Natural killer cell (primary cell): ENCODE results near the gene BRD7. TPM values are rescaled to one million over a fixed set of nuclear protein-coding genes. Genes with fewer than 3 reads are reported as not detected.

Experiments used
- ATAC-seq, 3 donors: fragments of 150-1000 bp in 2 of 3; fragments of 200-7000 bp in 1 of 3; cut with Tn5 transposase; 1 replicate in 1 of 3; 2 replicates in 2 of 3; pipeline ENCODE4 v1.10.0; 2021; ENCODE audit warnings: mild to moderate bottlenecking in 2 of 3, moderate library complexity in 2 of 3
- DNase-seq, 2 donors: peaks; one replicate each; pipeline versions ENCODE4 v3.0.0 to v3.0.0-alpha.2; 2013 to 2021; ENCODE audit warnings: mixed read lengths in 1 of 2
- H3K27ac ChIP-seq: one replicate; pipeline ENCODE4 v1.5.1; 2013; ENCODE audit warnings: mild to moderate bottlenecking, low read length
- H3K27me3 ChIP-seq: one replicate; pipeline ENCODE4 v1.6.1; 2013; ENCODE audit warnings: low read length; ENCODE audit not compliant: control insufficient read depth, insufficient read depth
- H3K36me3 ChIP-seq: one replicate; pipeline ENCODE4 v1.6.1; 2013; ENCODE audit warnings: low read length; ENCODE audit not compliant: control insufficient read depth, insufficient read depth
- H3K4me1 ChIP-seq: one replicate; pipeline ENCODE4 v1.6.1; 2013; ENCODE audit warnings: low read length; ENCODE audit not compliant: control insufficient read depth, insufficient read depth
- H3K4me3 ChIP-seq: one replicate; pipeline ENCODE4 v1.5.1; 2013; ENCODE audit warnings: low read length
- H3K9me3 ChIP-seq: one replicate; pipeline ENCODE4 v1.6.1; 2013; ENCODE audit warnings: low read length; ENCODE audit not compliant: control insufficient read depth, insufficient read depth
- H3K27ac Mint-ChIP-seq, 2 donors: one replicate each; pipeline ENCODE4 v1.8.0; 2022; ENCODE audit warnings: mild to moderate bottlenecking in 2 of 2, mixed read lengths in 2 of 2, moderate library complexity in 1 of 2
- H3K27me3 Mint-ChIP-seq, 2 donors: one replicate each; pipeline ENCODE4 v1.8.0; 2022; ENCODE audit warnings: low read depth in 2 of 2, mixed read lengths in 2 of 2
- H3K36me3 Mint-ChIP-seq: one replicate; pipeline ENCODE4 v1.8.0; 2022; ENCODE audit warnings: mixed read lengths
- H3K4me1 Mint-ChIP-seq, 2 donors: one replicate each; pipeline ENCODE4 v1.8.0; 2022; ENCODE audit warnings: mixed read lengths in 2 of 2
- H3K4me3 Mint-ChIP-seq: one replicate; pipeline ENCODE4 v1.8.0; 2022; ENCODE audit warnings: mild to moderate bottlenecking, moderate library complexity, mixed read lengths
- H3K9me3 Mint-ChIP-seq, 2 donors: one replicate each; pipeline ENCODE4 v1.8.0; 2022; ENCODE audit warnings: mixed read lengths in 2 of 2
- WGBS: methylation state at CpG from one replicate; pipeline ENCODE4 v1.1.7; 2013; ENCODE audit warnings: missing lambda C conversion rate; ENCODE audit not compliant: insufficient coverage; 5-methylcytosine and 5-hydroxymethylcytosine counted together
- intact Hi-C: fragments of 100-400 bp; cut with micrococcal nuclease; formaldehyde crosslinking; loops from one replicate; pipeline ENCODE4 v1.14.2; 2022
- total RNA-seq, 4 donors: library from RNA; stranded (reverse); fragments of 120-200 nt in 1 of 4; gene quantifications; one replicate each; pipeline versions ENCODE4 v1.2.3 to v1.2.4, GENCODE V29; 2013 to 2022
- TF ChIP-seq, protein P1 (sequence below): fragments of 200-600 bp; IDR thresholded peaks from one replicate; pipeline ENCODE4 v1.8.0; 2022; ENCODE audit warnings: antibody characterized with exemption

Gene BRD7
- total RNA-seq, 3 donors from 2014 or later (not counting 1 experiment from before 2014, with no cell fraction given), result 89.2 to 118 (median 94.9) TPM

DNA sequence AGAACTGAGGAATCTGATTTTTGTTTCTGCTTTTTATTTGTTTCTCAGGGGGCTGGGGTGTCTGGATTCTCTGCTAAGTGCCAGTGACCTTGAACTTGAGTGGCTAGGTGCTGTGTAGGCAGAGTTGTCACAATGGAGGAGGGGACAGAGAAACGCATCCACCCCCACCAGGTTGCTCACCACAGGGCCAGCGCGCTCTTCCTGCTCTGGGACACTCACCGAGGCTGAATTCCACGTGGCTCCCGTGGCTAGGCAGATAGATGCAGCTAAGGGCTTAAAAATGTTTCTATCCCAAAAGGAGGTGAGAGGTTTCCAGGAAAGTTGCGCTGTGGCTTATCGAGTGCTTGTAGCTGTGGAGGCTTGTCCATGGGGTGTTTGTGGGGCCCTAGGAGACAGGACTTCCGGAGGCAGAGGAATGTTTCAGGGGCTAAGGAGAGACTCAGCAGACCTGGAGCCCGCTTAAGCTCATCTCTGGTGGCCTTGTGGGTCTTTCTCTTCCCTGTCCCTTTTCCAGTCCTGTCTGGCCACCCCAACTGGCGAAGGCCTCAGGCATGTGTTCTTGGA, 65.7 kb downstream of the BRD7 start:
- ATAC-seq, result no peak
- 88% methylated on average over 11 of the region's 11 CpGs for WGBS

DNA sequence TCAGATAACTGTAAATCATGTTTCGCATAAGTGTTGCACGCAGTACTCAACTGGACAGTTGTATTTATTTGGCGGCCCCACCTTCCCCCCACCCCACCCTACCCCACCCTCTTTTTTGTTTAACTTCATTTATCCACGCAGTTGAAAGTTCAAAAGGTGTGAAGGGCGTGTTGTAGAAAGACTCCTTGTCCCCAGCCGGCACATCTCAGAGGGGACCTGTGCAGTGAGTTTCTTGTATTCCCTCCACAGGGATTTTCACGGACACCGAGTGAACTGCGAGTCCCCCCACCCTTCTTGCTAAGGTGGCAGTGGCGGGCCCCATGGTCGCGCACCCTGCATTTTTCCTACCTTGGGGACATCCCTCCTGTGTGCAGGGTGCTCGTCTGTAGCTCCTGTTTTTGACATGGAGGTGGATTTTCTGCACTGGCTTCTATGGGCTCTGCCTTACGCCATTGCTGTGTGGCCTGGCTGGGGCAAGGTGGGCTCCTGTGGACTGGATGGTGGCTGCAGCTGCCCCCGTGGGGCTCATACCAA, 66.2 kb downstream of the BRD7 start:
- 92% methylated on average over 15 of the region's 15 CpGs for WGBS
- Histone ChIP-seq H3K4me3 (no peak overlapping the region), H3K27ac (no peak overlapping the region), H3K36me3 (peaks cover 91% of the 10 kb centered on the region), H3K9me3 (no peaks in the 10 kb centered on the region), H3K4me1 (peaks cover 3% of the 10 kb centered on the region), H3K27me3 (no peaks in the 10 kb centered on the region)
- intact Hi-C loops, result no loop called here
- ATAC-seq (no peak), DNase-seq (no peak)
- peak overlapping the region; percentile 70 to 77 for H3K27ac Mint-ChIP-seq
- H3K27me3 Mint-ChIP-seq, result no peaks in the 10 kb centered on the region
- TF ChIP-seq, protein P1, sequence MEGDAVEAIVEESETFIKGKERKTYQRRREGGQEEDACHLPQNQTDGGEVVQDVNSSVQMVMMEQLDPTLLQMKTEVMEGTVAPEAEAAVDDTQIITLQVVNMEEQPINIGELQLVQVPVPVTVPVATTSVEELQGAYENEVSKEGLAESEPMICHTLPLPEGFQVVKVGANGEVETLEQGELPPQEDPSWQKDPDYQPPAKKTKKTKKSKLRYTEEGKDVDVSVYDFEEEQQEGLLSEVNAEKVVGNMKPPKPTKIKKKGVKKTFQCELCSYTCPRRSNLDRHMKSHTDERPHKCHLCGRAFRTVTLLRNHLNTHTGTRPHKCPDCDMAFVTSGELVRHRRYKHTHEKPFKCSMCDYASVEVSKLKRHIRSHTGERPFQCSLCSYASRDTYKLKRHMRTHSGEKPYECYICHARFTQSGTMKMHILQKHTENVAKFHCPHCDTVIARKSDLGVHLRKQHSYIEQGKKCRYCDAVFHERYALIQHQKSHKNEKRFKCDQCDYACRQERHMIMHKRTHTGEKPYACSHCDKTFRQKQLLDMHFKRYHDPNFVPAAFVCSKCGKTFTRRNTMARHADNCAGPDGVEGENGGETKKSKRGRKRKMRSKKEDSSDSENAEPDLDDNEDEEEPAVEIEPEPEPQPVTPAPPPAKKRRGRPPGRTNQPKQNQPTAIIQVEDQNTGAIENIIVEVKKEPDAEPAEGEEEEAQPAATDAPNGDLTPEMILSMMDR, result no peak
- peaks cover 11 to 36% of the 10 kb centered on the region in 2 donors for H3K4me1 Mint-ChIP-seq
- no peaks in the 10 kb centered on the region for H3K9me3 Mint-ChIP-seq
- H3K4me3 Mint-ChIP-seq, result no peak overlapping the region
- H3K36me3 Mint-ChIP-seq, result no peaks in the 10 kb centered on the region

More for the DNA sequence above, 65.7 kb downstream of the BRD7 start:
- Mint-ChIP-seq H3K4me1 (peaks cover 10 to 35% of the 10 kb centered on the region in 2 donors), H3K9me3 (no peaks in the 10 kb centered on the region), H3K4me3 (no peak overlapping the region), H3K27me3 (no peaks in the 10 kb centered on the region), H3K36me3 (no peaks in the 10 kb centered on the region), H3K27ac (peak overlapping the region; percentile 70 to 77)
- Histone ChIP-seq H3K4me3 (no peak overlapping the region), H3K27me3 (no peaks in the 10 kb centered on the region), H3K4me1 (peaks cover 3% of the 10 kb centered on the region), H3K36me3 (peaks cover 86% of the 10 kb centered on the region), H3K9me3 (no peaks in the 10 kb centered on the region), H3K27ac (no peak overlapping the region)
- intact Hi-C loops, result no loop called here
- TF ChIP-seq, protein P1, result no peak
- peak in 1 of 2 donors; percentile 9 for DNase-seq

- peaks cover 91% of the 10 kb centered on the region for H3K36me3 ChIP-seq
- DNase-seq, result no peak
These were observed 66.9 kb downstream of the BRD7 start for GRCh38 chr16:50301626-50302471.

More at GRCh38 chr16:50301626-50302471, 66.9 kb downstream of the BRD7 start:
- peak overlapping the region in 1 of 2 donors; percentile 77 for H3K27ac Mint-ChIP-seq
- Histone ChIP-seq H3K9me3 (no peaks in the 10 kb centered on the region), H3K4me1 (peaks cover 3% of the 10 kb centered on the region), H3K27ac (no peak overlapping the region), H3K4me3 (no peak overlapping the region), H3K27me3 (no peaks in the 10 kb centered on the region)
- no peak overlapping the region for H3K4me3 Mint-ChIP-seq
- no peaks in the 10 kb centered on the region for H3K27me3 Mint-ChIP-seq
- 95% methylated on average over 21 of the region's 21 CpGs for WGBS
- TF ChIP-seq, protein P1, result no peak
- no peaks in the 10 kb centered on the region for H3K36me3 Mint-ChIP-seq
- H3K9me3 Mint-ChIP-seq, result no peaks in the 10 kb centered on the region
- H3K4me1 Mint-ChIP-seq, result peaks cover 11 to 31% of the 10 kb centered on the region in 2 donors
- no peak for ATAC-seq
- intact Hi-C loops, result no loop called here
